ENCODE measurements around the gene TSC2.
"Not testable (repeated sequence)": the region's sequence is repeated elsewhere in the genome, so short reads cannot be mapped to it uniquely, and the experiment has no call there.

DNA sequence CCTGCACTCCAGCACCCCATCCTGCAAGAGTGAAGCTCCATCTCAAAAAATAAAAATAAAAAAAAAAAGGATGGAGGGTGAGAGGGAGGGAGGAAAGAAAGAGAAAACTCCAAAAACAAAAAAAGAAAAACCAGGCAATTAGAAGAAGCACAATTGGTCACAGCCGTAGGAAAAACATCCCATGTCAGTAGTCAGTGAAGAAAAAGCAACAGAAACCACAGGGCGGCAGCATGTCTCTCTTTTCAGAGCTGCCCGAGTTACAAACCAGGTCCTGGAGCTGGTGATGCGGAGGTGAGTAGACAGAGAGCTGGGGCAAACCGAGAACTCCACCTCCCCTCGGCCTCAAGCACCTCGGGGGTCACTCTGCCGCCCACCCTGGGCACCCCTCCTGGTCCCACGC lies 73.5 kb downstream of the TSC2 start:
- TF ChIP-seq, protein P1, sequence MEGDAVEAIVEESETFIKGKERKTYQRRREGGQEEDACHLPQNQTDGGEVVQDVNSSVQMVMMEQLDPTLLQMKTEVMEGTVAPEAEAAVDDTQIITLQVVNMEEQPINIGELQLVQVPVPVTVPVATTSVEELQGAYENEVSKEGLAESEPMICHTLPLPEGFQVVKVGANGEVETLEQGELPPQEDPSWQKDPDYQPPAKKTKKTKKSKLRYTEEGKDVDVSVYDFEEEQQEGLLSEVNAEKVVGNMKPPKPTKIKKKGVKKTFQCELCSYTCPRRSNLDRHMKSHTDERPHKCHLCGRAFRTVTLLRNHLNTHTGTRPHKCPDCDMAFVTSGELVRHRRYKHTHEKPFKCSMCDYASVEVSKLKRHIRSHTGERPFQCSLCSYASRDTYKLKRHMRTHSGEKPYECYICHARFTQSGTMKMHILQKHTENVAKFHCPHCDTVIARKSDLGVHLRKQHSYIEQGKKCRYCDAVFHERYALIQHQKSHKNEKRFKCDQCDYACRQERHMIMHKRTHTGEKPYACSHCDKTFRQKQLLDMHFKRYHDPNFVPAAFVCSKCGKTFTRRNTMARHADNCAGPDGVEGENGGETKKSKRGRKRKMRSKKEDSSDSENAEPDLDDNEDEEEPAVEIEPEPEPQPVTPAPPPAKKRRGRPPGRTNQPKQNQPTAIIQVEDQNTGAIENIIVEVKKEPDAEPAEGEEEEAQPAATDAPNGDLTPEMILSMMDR (IDR thresholded peaks at IDR 0.05) = peak in 1 of 7 experiments; percentile 16
- TF ChIP-seq POLR2AphosphoS5, EP300, POLR2A (IDR thresholded peaks at IDR 0.05): not testable (repeated sequence)
